Measurements from ENCODE around the gene C10orf95. TPM values are rescaled to one million over a fixed set of nuclear protein-coding genes. Genes with fewer than 3 reads are reported as not detected.
"Not testable (repeated sequence)": the region's sequence is repeated elsewhere in the genome, so short reads cannot be mapped to it uniquely, and the experiment has no call there.

The C10orf95 gene, protein sequence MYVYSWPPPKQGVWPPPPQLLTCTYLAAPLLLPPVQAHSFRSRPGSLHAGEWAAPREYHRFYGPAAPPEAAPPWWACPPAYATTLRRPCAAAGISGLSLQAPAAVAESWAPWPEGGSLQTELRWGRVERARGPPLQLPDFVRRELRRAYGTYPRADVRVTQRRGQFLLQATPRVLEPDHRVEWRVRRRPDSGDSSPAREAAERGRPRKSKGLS
- total RNA-seq (2014; rRNA removed; shearing (Covaris generic)) (0.69 TPM in 1 of 2 replicates, not detected in the other), polyA plus RNA-seq (2016; fragmentation: Nextera tagmentation; extraction: Ambion mirVana) (1.1 and 1.5 TPM in 2 replicates)
- long read RNA-seq, partial matches to known transcripts: 1 of 1 reads
- long read RNA-seq, other reads (novel, unspliced or antisense): 0 of 1 reads

DNA sequence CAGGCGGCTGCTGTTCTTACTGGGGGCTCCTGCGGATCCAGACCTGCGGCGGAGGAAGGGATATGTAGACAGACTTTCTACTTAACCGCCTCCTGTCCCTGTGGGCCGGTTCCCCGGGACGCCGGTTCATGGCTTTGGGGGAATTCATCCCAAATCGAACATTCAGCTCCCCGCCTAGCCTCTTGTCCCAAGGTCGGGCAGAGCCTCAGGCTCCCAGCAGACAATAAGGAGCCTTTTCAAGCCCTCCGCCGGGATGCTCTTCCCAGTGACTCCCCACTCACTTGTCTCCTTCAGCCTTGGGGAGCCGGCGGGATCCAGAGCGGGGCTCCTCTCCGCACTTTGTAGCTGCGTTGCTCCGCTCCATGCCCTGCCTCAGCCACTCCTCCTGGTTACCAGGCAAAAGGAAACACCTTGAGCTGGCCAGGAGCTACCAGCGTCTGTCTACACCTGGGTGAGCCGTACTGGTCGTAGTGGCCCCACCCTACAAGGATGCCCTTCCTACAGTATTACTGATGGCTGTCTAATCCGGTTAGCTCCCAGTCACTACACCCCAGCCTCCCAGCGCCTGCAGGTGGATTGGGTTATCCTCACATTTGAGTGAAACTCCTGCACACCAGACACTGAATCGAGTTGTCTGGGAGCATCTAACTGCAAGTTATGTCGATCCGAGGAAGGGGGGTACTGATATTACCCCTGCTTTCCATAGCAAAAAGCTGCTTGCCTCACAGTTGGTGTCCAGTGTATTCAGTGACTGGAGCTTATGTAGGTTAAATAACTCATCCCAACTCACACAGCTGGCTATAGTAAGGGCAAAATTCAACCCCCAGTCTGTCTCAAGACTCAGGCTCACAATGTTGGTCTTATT is at the start of gene C10orf95:
Gene C10orf95, minus strand, starts transcription at position 439 of the 865 bp plus-strand sequence. CDS start 450 bp downstream, outside the sequence.
- peak; percentile 15 for ATAC-seq
- Mint-ChIP-seq H3K9me3 (no peaks in the 10 kb centered on the region; the same call in 2 of the 3 replicates), H3K4me1 (peaks cover 52% of the 10 kb centered on the region), H3K4me3 (peak within 1 kb of the TSS; percentile 93), H3K36me3 (ENCODE audit: low read depth) (peaks cover 34% of the 10 kb centered on the region), H3K27me3 (ENCODE audit: insufficient read depth, low read depth, poor library complexity) (peaks cover 25% of the 10 kb centered on the region), H3K27ac (no peak within 1 kb of the TSS)
- H3K27me3 ChIP-seq (ENCODE audit: insufficient read depth): no peaks in the 10 kb centered on the region
- DNase-seq (ENCODE audit: low spot score): peak; percentile 52
- H2AFZ ChIP-seq: 0 out of 2 replicates have a peak within 1 kb of the TSS, but pooled peaks have one; percentile 23
- H3F3A ChIP-seq (replicated peaks; ENCODE audit: low read depth): peaks cover 35% of the 10 kb centered on the region
- H3K79me2 ChIP-seq (replicated peaks; ENCODE audit: insufficient read depth): peaks cover 33% of the 10 kb centered on the region
- H3K27ac ChIP-seq (ENCODE audit: low read depth): no peak within 1 kb of the TSS
- peaks cover 51% of the 10 kb centered on the region for H3K4me1 ChIP-seq (ENCODE audit: insufficient read depth)
- peak within 1 kb of the TSS; percentile 99 for H3K4me2 ChIP-seq
- no peaks in the 10 kb centered on the region for H3K9me2 ChIP-seq (ENCODE audit: insufficient read depth)
- peak within 1 kb of the TSS; percentile 97 for H3K4me3 ChIP-seq
- H4K20me1 ChIP-seq (replicated peaks; ENCODE audit: insufficient read depth): peaks cover 11% of the 10 kb centered on the region
- TF ChIP-seq, protein P1, sequence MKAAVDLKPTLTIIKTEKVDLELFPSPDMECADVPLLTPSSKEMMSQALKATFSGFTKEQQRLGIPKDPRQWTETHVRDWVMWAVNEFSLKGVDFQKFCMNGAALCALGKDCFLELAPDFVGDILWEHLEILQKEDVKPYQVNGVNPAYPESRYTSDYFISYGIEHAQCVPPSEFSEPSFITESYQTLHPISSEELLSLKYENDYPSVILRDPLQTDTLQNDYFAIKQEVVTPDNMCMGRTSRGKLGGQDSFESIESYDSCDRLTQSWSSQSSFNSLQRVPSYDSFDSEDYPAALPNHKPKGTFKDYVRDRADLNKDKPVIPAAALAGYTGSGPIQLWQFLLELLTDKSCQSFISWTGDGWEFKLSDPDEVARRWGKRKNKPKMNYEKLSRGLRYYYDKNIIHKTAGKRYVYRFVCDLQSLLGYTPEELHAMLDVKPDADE (IDR thresholded peaks at IDR 0.05): no peak
- TF ChIP-seq, protein P2, sequence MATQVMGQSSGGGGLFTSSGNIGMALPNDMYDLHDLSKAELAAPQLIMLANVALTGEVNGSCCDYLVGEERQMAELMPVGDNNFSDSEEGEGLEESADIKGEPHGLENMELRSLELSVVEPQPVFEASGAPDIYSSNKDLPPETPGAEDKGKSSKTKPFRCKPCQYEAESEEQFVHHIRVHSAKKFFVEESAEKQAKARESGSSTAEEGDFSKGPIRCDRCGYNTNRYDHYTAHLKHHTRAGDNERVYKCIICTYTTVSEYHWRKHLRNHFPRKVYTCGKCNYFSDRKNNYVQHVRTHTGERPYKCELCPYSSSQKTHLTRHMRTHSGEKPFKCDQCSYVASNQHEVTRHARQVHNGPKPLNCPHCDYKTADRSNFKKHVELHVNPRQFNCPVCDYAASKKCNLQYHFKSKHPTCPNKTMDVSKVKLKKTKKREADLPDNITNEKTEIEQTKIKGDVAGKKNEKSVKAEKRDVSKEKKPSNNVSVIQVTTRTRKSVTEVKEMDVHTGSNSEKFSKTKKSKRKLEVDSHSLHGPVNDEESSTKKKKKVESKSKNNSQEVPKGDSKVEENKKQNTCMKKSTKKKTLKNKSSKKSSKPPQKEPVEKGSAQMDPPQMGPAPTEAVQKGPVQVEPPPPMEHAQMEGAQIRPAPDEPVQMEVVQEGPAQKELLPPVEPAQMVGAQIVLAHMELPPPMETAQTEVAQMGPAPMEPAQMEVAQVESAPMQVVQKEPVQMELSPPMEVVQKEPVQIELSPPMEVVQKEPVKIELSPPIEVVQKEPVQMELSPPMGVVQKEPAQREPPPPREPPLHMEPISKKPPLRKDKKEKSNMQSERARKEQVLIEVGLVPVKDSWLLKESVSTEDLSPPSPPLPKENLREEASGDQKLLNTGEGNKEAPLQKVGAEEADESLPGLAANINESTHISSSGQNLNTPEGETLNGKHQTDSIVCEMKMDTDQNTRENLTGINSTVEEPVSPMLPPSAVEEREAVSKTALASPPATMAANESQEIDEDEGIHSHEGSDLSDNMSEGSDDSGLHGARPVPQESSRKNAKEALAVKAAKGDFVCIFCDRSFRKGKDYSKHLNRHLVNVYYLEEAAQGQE (IDR thresholded peaks at IDR 0.05; ENCODE audit: unreplicated experiment): no peak
- TF ChIP-seq CREB1 (CRISPR knock-in tag; IDR thresholded peaks at IDR 0.05; ENCODE audit: low read depth) (no peak), NANOG (IDR thresholded peaks at IDR 0.05; ENCODE audit: borderline replicate concordance) (no peak), POLR2AphosphoS5 (IDR thresholded peaks at IDR 0.05; ENCODE audit: low read depth) (no peak; the same call in 1 of the 2 replicates)
- peaks cover 12% of the 10 kb centered on the region for H3K36me3 ChIP-seq (ENCODE audit: insufficient read depth)

DNA sequence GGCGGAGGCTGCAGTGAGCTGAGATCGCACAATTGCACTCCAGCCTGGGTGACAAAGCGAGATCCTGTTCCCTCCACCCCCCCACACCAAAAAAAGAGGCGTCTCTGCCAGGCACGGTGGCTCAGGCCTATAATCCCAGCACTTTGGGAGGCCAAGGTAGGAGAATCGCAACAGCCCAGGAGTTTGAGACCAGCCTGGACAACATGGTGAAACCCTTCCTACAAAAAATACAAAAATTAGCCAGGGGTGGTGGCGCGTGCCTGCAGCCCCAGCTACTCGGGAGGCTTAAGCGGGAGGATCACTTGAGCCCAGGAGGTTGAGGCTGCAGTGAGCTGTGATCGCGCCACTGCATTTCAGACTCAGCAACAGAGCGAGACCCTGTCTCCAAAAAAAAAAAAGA is 49.3 kb upstream of the C10orf95 start:
- H3K9me3 Mint-ChIP-seq; H3K4me3 Mint-ChIP-seq; H3F3A ChIP-seq (replicated peaks; ENCODE audit: low read depth); H3K4me1 ChIP-seq (ENCODE audit: insufficient read depth); H3K27ac Mint-ChIP-seq; H3K27me3 Mint-ChIP-seq (ENCODE audit: insufficient read depth, low read depth, poor library complexity); DNase-seq (ENCODE audit: low spot score); H3K4me3 ChIP-seq; H2AFZ ChIP-seq; H3K9me2 ChIP-seq (ENCODE audit: insufficient read depth); H3K36me3 ChIP-seq (ENCODE audit: insufficient read depth); H3K36me3 Mint-ChIP-seq (ENCODE audit: low read depth); H3K27ac ChIP-seq (ENCODE audit: low read depth); ATAC-seq; H3K4me1 Mint-ChIP-seq: not testable (repeated sequence)
- peaks cover 12% of the 10 kb centered on the region for H3K27me3 ChIP-seq (ENCODE audit: insufficient read depth)
- H4K20me1 ChIP-seq (replicated peaks; ENCODE audit: insufficient read depth): peaks cover 47% of the 10 kb centered on the region
- H3K4me2 ChIP-seq: 0 out of 2 replicates have a peak overlapping the region, but pooled peaks have one; percentile 91
- peaks cover 60% of the 10 kb centered on the region for H3K79me2 ChIP-seq (replicated peaks; ENCODE audit: insufficient read depth)
